Glutamatergic neuron (in vitro differentiated cells): ENCODE results near the gene CPSF3. TPM values are rescaled to one million over a fixed set of nuclear protein-coding genes. Genes with fewer than 3 reads are reported as not detected.

Experiments
- DNase-seq: peaks from one replicate; pipeline ENCODE4 v3.0.0; 2022
- H3K27ac Mint-ChIP-seq: one replicate; pipeline ENCODE4 v1.8.0; 2020; ENCODE audit warnings: mild to moderate bottlenecking, mixed read lengths, inconsistent platforms; ENCODE audit not compliant: unreplicated experiment
- H3K27me3 Mint-ChIP-seq: one replicate; pipeline ENCODE4 v1.8.0; 2020; ENCODE audit warnings: mild to moderate bottlenecking, moderate library complexity, mixed read lengths, inconsistent platforms; ENCODE audit not compliant: unreplicated experiment
- H3K36me3 Mint-ChIP-seq: one replicate; pipeline ENCODE4 v1.8.0; 2020; ENCODE audit warnings: mild to moderate bottlenecking, mixed read lengths, inconsistent platforms; ENCODE audit not compliant: unreplicated experiment
- H3K4me1 Mint-ChIP-seq: one replicate; pipeline ENCODE4 v1.8.0; 2020; ENCODE audit warnings: mild to moderate bottlenecking, low read depth, mixed read lengths, inconsistent platforms; ENCODE audit not compliant: unreplicated experiment
- H3K4me3 Mint-ChIP-seq: one replicate; pipeline ENCODE4 v1.8.0; 2020; ENCODE audit warnings: mild to moderate bottlenecking, mixed read lengths, inconsistent platforms; ENCODE audit not compliant: unreplicated experiment
- H3K9me3 Mint-ChIP-seq: one replicate; pipeline ENCODE4 v1.8.0; 2020; ENCODE audit warnings: mild to moderate bottlenecking, moderate library complexity, mixed read lengths, inconsistent platforms; ENCODE audit not compliant: unreplicated experiment
- total RNA-seq: library from RNA; stranded (reverse); fragmentation: NEBNext Ultra II Directional; extraction: Animal tissue kit (Norgen Biotek cat#: 25700); gene quantifications from one replicate; pipeline ENCODE4 v1.2.1, GENCODE V29; 2021; ENCODE audit not compliant: unreplicated experiment
- TF ChIP-seq, protein P1 (sequence below): fragments of 200-600 bp; sonication (generic); IDR thresholded peaks from one replicate; pipeline ENCODE4 v1.5.0; 2021; ENCODE audit not compliant: partially characterized antibody, unreplicated experiment

The CPSF3 gene
- total RNA-seq, 1 donor from 2014 or later = 33.3 TPM

DNA sequence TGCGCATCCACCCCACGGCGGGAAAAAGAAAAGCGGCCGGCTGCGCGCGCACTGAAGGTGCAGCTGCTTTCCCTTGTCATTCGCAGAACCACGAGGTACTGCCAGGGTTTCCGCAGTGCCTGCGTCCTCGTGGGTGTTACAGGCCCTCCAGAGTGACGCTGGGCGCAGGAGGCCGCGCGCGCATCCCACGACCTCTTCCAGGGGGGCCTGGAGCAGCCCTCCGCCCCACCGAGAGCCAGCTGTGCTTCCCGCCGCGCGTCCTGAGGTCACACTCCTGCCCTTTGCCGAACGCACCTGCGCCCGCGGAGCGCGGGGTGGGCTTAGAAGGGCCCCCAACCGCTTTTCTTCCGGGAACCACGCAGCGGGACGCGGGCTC, 50.5 kb downstream of the CPSF3 start:
- Mint-ChIP-seq H3K9me3 (peaks cover 2% of the 10 kb centered on the region), H3K36me3 (no peaks in the 10 kb centered on the region), H3K27ac (no peak overlapping the region), H3K27me3 (no peaks in the 10 kb centered on the region), H3K4me3 (peak overlapping the region; percentile 71), H3K4me1 (peaks cover 2% of the 10 kb centered on the region)
- peak; percentile 54 for DNase-seq
- TF ChIP-seq, protein P1, sequence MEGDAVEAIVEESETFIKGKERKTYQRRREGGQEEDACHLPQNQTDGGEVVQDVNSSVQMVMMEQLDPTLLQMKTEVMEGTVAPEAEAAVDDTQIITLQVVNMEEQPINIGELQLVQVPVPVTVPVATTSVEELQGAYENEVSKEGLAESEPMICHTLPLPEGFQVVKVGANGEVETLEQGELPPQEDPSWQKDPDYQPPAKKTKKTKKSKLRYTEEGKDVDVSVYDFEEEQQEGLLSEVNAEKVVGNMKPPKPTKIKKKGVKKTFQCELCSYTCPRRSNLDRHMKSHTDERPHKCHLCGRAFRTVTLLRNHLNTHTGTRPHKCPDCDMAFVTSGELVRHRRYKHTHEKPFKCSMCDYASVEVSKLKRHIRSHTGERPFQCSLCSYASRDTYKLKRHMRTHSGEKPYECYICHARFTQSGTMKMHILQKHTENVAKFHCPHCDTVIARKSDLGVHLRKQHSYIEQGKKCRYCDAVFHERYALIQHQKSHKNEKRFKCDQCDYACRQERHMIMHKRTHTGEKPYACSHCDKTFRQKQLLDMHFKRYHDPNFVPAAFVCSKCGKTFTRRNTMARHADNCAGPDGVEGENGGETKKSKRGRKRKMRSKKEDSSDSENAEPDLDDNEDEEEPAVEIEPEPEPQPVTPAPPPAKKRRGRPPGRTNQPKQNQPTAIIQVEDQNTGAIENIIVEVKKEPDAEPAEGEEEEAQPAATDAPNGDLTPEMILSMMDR = no peak

DNA sequence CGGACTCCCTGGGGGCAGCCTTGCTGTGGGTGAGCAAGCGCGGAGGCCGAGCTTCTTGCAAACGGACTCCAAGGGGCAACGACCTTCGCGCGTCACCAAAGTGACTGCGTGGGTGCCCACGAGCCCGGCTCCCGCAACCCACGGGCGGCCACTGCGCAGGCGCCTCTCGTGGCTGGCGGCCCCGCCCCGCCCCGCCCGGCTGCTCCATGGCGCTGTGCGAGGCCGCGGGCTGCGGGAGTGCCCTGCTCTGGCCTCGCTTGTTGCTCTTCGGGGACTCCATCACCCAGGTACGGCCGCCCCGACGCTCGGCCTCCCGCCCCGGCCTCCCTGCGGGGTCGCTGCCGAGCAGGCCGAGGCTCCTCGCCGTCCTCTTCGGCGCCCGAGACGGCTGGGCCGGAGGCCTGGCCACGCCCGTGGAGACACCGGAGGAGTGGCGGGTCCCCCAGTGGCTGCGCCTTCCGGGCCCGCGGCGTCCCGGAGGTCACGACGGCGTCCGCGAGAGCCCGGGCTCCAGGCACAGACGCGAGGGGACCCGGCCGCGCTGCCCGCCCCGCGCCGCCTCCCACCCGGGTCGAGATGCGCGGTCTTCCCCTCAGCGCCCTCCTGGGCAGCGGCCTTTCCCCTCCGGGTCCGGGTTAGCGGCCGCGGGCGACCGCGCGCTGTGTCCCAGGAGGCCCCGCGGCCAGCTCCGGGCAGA, 51.1 kb downstream of the CPSF3 start, which contains the start of gene IAH1:
IAH1 (plus strand) TSS at position 191 of the 697 bp plus-strand sequence; CDS start at position 207, 16 bp downstream.
- Mint-ChIP-seq H3K9me3 (peaks cover 2% of the 10 kb centered on the region), H3K4me1 (peaks cover 2% of the 10 kb centered on the region), H3K36me3 (no peaks in the 10 kb centered on the region), H3K27ac (no peak within 1 kb of the TSS), H3K4me3 (peak within 1 kb of the TSS; percentile 71), H3K27me3 (no peaks in the 10 kb centered on the region)
- peak; percentile 56 for DNase-seq
- TF ChIP-seq, protein P1 = no peak

DNA sequence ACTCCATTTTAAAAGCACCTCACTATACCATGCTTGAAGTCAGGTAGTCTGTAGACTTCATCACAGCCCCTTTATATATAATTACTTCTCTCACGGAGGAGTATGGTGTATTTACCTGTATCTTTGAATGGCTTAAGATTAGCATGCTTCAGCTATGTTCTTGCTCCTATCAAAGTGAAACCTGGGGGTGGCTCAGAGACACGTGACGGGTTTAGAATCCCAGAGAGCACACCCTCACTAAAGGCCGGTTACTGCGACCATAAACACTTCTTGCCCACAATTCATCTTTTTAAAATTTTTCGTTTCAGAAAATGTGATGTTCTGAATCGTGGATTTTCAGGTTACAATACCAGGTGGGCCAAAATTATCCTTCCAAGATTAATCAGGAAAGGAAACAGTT, 54.5 kb downstream of the CPSF3 start:
- H3K9me3 Mint-ChIP-seq = peaks cover 2% of the 10 kb centered on the region
- H3K27ac Mint-ChIP-seq = no peak overlapping the region
- TF ChIP-seq, protein P1 = no peak
- H3K4me3 Mint-ChIP-seq = no peak overlapping the region
- DNase-seq = no peak
- H3K36me3 Mint-ChIP-seq = no peaks in the 10 kb centered on the region
- H3K27me3 Mint-ChIP-seq = no peaks in the 10 kb centered on the region
- H3K4me1 Mint-ChIP-seq = peaks cover 2% of the 10 kb centered on the region

DNA sequence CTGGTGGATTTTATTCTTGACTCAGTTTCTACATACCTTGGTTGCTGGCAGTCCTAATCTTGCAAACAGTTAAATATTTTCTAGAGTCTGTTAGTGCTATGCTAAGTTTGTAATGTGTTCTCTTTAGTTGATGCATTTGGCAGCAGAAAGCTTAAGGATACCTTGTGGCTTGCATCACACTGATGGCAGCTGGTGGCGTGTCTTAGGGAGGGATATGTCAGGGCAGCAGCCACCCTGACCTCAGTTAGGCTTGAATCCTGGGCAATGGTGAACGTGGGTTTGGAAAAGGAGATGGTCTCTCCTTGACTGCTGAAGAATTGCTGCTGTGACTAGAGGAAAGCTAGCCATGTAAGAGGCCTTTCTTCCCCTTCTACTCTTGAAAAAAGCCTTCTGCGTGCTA, 55.1 kb downstream of the CPSF3 start:
- peak overlapping the region; percentile 12 for H3K27ac Mint-ChIP-seq
- H3K4me3 Mint-ChIP-seq = no peak overlapping the region
- DNase-seq = no peak

GRCh38 chr2:9480157-9480556, 56.7 kb downstream of the CPSF3 start:
- H3K4me1 Mint-ChIP-seq = no peaks in the 10 kb centered on the region
- no peak for DNase-seq
- no peak overlapping the region for H3K27ac Mint-ChIP-seq
- H3K9me3 Mint-ChIP-seq = peaks cover 2% of the 10 kb centered on the region
- no peaks in the 10 kb centered on the region for H3K36me3 Mint-ChIP-seq
- no peak overlapping the region for H3K4me3 Mint-ChIP-seq
- TF ChIP-seq, protein P1 = no peak
- peaks cover 2% of the 10 kb centered on the region for H3K27me3 Mint-ChIP-seq

More for the DNA sequence above, 55.1 kb downstream of the CPSF3 start:
- Mint-ChIP-seq H3K36me3 (no peaks in the 10 kb centered on the region), H3K4me1 (no peaks in the 10 kb centered on the region), H3K9me3 (peaks cover 2% of the 10 kb centered on the region), H3K27me3 (peaks cover 2% of the 10 kb centered on the region)
- TF ChIP-seq, protein P1 = no peak
